ENCODE data around the gene CHST15. TPM values are rescaled to one million over a fixed set of nuclear protein-coding genes. Genes with fewer than 3 reads are reported as not detected.

The CHST15 gene
- total RNA-seq, 1 experiment from 2014 or later, result 17.1 TPM

DNA sequence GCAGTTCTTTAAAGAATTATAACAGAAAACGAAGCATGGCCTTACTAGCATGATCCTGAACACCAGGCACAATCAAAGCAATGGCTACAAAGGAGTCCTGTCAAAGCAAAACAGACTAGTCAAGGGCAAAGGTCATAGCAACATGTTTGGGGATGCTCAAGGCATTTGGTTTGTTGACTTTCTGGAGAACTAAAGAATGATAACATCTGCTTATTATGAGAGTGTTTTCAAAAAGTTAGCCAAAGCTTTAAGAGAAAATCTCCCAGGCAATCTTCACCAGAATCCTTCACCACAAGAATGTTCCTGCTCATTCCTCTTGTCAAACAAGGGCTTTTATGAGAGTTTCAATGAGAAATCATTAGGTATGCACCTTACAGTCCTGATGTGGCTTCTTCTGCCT, 106.7 kb downstream of the CHST15 start:
- no peak overlapping the region for H3K4me2 ChIP-seq (ENCODE audit: low read length)
- H3K9me3 ChIP-seq (ENCODE audit: low read length), result no peaks in the 10 kb centered on the region
- ChIA-PET POLR2A (ENCODE audit: unreplicated experiment) (no interaction called here), CTCF (no interaction called here)
- H3K27ac ChIP-seq (ENCODE audit: low read length), result no peak overlapping the region
- H3K9me2 ChIP-seq (replicated peaks; ENCODE audit: low read length), result no peaks in the 10 kb centered on the region
- no peak overlapping the region for H2AFZ ChIP-seq (ENCODE audit: low read length)
- no peak overlapping the region for H3K4me3 ChIP-seq (ENCODE audit: low read length)
- no peaks in the 10 kb centered on the region for H3K4me1 ChIP-seq (ENCODE audit: insufficient read depth, low read length)
- intact Hi-C loops (cut with micrococcal nuclease), result no loop called here
- ATAC-seq, result no peak
- DNase-seq, result peak; percentile 5
- TF ChIP-seq, protein P1, sequence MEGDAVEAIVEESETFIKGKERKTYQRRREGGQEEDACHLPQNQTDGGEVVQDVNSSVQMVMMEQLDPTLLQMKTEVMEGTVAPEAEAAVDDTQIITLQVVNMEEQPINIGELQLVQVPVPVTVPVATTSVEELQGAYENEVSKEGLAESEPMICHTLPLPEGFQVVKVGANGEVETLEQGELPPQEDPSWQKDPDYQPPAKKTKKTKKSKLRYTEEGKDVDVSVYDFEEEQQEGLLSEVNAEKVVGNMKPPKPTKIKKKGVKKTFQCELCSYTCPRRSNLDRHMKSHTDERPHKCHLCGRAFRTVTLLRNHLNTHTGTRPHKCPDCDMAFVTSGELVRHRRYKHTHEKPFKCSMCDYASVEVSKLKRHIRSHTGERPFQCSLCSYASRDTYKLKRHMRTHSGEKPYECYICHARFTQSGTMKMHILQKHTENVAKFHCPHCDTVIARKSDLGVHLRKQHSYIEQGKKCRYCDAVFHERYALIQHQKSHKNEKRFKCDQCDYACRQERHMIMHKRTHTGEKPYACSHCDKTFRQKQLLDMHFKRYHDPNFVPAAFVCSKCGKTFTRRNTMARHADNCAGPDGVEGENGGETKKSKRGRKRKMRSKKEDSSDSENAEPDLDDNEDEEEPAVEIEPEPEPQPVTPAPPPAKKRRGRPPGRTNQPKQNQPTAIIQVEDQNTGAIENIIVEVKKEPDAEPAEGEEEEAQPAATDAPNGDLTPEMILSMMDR (conservative IDR thresholded peaks at IDR 0.05; ENCODE audit: low read depth, low read length), result no peak
- no TSS peak for BruUV-seq (replicated peaks)
- H3K27me3 ChIP-seq (ENCODE audit: low read length), result no peaks in the 10 kb centered on the region
- no peak overlapping the region for H3K9ac ChIP-seq (ENCODE audit: low read length)
- no peaks in the 10 kb centered on the region for H3K79me2 ChIP-seq (ENCODE audit: low read length)
- no peaks in the 10 kb centered on the region for H3F3A ChIP-seq (ENCODE audit: low read length, unreplicated experiment)
- no peaks in the 10 kb centered on the region for H4K20me1 ChIP-seq (ENCODE audit: low read length)
- H3K36me3 ChIP-seq (ENCODE audit: low read depth, low read length), result no peaks in the 10 kb centered on the region

DNA sequence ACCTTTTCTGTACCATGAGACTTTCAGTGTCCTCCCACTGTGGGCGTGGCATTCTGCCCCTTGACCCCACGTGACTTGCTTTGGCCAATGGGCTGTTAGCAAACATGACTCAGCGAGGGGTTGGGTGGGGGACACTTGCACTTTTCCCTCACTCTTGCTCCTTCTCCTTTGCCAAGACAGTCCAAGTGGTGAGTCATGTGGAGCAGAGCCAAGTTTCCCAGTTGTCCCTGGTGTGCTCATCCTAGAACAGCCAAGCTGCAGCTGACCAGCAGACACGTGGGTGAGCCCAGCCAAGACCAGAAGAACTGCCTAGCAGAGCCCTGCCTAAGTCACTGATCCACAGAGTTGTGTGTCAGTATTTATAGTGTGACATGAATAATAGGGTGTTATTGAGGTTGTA, 119.0 kb downstream of the CHST15 start:
- intact Hi-C loops (cut with micrococcal nuclease), result no loop called here
- DNase-seq (peak; percentile 48), ATAC-seq (no peak; the same call in 1 of the 2 replicates)
- Histone ChIP-seq H3K4me2 (ENCODE audit: low read length) (no peak overlapping the region), H4K20me1 (ENCODE audit: low read length) (no peaks in the 10 kb centered on the region), H3K79me2 (ENCODE audit: low read length) (no peaks in the 10 kb centered on the region), H3K27ac (ENCODE audit: low read length) (no peak overlapping the region), H3K9me2 (replicated peaks; ENCODE audit: low read length) (no peaks in the 10 kb centered on the region), H3K9ac (ENCODE audit: low read length) (no peak overlapping the region), H3K36me3 (ENCODE audit: low read depth, low read length) (no peaks in the 10 kb centered on the region; the same call in 1 of the 2 replicates), H2AFZ (ENCODE audit: low read length) (no peak overlapping the region), H3F3A (ENCODE audit: low read length, unreplicated experiment) (no peaks in the 10 kb centered on the region), H3K4me3 (ENCODE audit: low read length) (no peak overlapping the region), H3K4me1 (ENCODE audit: insufficient read depth, low read length) (no peaks in the 10 kb centered on the region), H3K27me3 (ENCODE audit: low read length) (no peaks in the 10 kb centered on the region), H3K9me3 (ENCODE audit: low read length) (peaks cover 9% of the 10 kb centered on the region; the same call in 1 of the 2 replicates)
- ChIA-PET POLR2A (ENCODE audit: unreplicated experiment) (no interaction called here), CTCF (no interaction called here)
- no TSS peak for BruUV-seq (replicated peaks)
- TF ChIP-seq, protein P1 (conservative IDR thresholded peaks at IDR 0.05; ENCODE audit: low read depth, low read length), result no peak
- TF ChIP-seq EZH2 (IDR thresholded peaks at IDR 0.05; ENCODE audit: low read length, unreplicated experiment), result no peak
- no peak for TF ChIP-seq EZH2phosphoT487 (IDR thresholded peaks at IDR 0.05; ENCODE audit: borderline replicate concordance, low read length)

DNA sequence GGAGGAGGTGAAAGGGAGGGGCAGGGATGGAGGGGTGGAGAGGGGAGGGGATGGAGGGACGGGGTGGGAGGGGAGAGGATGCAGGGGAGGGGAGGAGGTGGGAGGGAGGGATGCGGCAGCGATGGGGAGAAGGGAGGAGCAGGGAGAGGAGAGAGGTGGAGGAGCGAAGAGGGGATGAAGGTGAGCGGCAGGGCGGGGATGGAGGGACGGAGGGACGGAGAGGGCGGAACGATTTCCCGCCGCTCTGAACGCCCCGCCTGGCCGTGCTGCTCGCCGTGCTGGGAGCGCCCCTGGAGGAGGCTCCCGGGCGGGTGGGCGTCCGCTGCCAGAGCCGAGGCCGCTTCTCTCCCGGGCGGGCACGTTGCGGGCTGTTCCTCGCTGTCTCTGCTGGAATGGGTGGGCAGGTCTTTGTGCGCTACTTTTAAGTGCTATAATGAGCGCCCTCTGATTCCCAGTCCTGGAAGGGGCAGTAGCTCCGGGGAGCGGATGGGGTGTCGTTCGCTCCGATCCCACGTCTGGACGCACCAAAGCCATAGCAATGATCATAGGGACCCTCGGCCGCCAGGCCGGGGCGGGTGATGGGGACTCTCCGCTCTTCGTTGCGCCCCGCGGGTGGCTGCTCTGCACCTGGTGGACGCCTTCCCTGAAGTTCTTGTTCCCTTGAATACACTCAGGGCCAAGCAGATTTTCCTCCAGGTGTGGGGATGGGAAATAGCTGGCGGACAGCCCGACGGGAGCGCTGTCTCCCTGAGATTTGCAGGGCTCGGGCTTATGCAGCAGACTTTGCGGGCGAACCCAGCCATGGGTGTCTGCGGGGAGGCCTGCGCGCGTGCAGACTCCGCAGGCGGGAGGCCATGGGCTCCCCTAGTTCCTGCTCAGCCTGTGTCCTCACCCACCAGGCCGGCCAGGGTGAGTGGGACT, 120.7 kb downstream of the CHST15 start:
- H3K9me3 ChIP-seq (ENCODE audit: low read length), result peaks cover 9% of the 10 kb centered on the region; the same call in 1 of the 2 replicates
- H3K9me2 ChIP-seq (replicated peaks; ENCODE audit: low read length), result no peaks in the 10 kb centered on the region
- H3K4me1 ChIP-seq (ENCODE audit: insufficient read depth, low read length), result no peaks in the 10 kb centered on the region
- ATAC-seq, result no peak
- H2AFZ ChIP-seq (ENCODE audit: low read length), result no peak overlapping the region
- ChIA-PET CTCF (no interaction called here), POLR2A (ENCODE audit: unreplicated experiment) (no interaction called here)
- no peak overlapping the region for H3K27ac ChIP-seq (ENCODE audit: low read length)
- DNase-seq, result no peak
- H3K79me2 ChIP-seq (ENCODE audit: low read length), result no peaks in the 10 kb centered on the region
- H3K27me3 ChIP-seq (ENCODE audit: low read length), result no peaks in the 10 kb centered on the region
- H3K4me3 ChIP-seq (ENCODE audit: low read length), result no peak overlapping the region
- intact Hi-C loops (cut with micrococcal nuclease), result no loop called here
- H3K36me3 ChIP-seq (ENCODE audit: low read depth, low read length), result no peaks in the 10 kb centered on the region; the same call in 1 of the 2 replicates
- no peak overlapping the region for H3K4me2 ChIP-seq (ENCODE audit: low read length)
- no peak for TF ChIP-seq EZH2phosphoT487 (IDR thresholded peaks at IDR 0.05; ENCODE audit: borderline replicate concordance, low read length)
- TF ChIP-seq, protein P1 (conservative IDR thresholded peaks at IDR 0.05; ENCODE audit: low read depth, low read length), result no peak
- no peak for TF ChIP-seq EZH2 (IDR thresholded peaks at IDR 0.05; ENCODE audit: low read length, unreplicated experiment)
- H4K20me1 ChIP-seq (ENCODE audit: low read length), result no peaks in the 10 kb centered on the region
- BruUV-seq (replicated peaks), result no TSS peak
- H3K9ac ChIP-seq (ENCODE audit: low read length), result no peak overlapping the region
- H3F3A ChIP-seq (ENCODE audit: low read length, unreplicated experiment), result no peaks in the 10 kb centered on the region

Data from PC-3 (cell line).